ENCODE results near the gene MSI2.

Gene MSI2

GRCh38 chr17:57391076-57391825 lies 134.9 kb downstream of the MSI2 start:
- DNase-seq = no peak

GRCh38 chr17:57391857-57392471 lies 135.6 kb downstream of the MSI2 start:
- no peak for DNase-seq

DNA sequence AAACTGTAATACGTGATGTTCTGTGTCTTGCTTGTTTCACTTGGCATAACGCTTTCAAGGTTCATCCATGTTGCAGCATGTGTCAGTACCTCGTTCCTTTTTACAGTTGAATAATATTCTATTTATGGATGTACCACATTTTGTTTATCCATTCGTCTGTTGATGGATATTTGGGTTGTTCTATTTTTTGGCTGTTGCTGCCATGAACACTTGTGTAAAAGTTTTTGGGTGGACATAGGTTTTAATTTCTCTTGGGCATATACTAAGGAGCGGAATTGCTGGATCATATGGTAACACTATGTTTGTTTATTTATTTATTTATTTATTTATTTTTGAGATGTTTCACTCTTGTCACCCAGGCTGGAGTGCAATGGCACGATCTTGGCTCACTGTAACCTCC lies 137.0 kb downstream of the MSI2 start:
- no peak for DNase-seq

DNA sequence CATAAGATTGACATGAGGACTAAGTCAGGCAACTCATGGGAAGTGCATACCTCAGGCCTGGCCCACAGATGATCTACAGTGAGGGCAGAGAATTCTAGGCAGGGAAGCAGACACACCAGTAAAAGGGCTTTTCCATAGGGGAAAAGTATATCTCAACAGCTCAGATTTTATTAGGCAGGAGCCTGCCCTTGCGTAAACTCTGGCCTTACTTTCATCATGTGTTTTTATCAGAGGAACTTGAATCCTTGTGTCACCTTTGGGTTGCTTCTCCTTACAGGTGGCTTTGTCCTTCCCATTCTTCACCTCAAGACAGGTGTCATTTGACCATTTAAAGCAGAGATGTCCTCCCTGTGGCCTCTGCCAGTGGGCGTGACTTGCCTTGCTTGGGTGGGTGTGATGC lies 138.1 kb downstream of the MSI2 start:
- no peak for DNase-seq

- no peak for DNase-seq
Measured at GRCh38 chr17:57395721-57396321, 139.5 kb downstream of the MSI2 start.

DNA sequence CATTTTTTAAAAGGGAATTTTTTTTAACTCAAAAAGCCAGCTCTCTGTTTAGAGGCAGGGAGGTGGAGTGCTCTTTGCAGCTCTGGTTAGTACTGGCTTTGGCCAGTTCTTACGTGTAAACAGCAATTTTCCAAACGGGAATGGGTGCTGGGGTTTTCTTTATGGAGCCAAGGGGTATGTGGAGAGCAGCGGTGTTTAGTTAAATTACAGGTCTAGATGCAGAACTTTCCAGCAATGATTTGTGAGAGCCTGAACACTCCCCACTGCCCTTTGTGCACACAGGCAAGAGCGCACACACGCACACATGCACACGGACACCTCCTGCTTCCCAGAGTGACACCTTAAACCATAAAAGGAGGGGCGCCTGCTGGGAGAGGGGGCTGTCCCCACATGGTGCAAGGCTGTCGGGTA lies 140.2 kb downstream of the MSI2 start:
- DNase-seq = no peak

- DNase-seq = peak in 18 of 56 donors; percentile 15 to 59 (median 32)
Measured at GRCh38 chr17:57397402-57397801, 141.1 kb downstream of the MSI2 start.

GRCh38 chr17:57399690-57400089 lies 143.4 kb downstream of the MSI2 start:
- DNase-seq = no peak

GRCh38 chr17:57400648-57401047 lies 144.3 kb downstream of the MSI2 start:
- DNase-seq = no peak

DNA sequence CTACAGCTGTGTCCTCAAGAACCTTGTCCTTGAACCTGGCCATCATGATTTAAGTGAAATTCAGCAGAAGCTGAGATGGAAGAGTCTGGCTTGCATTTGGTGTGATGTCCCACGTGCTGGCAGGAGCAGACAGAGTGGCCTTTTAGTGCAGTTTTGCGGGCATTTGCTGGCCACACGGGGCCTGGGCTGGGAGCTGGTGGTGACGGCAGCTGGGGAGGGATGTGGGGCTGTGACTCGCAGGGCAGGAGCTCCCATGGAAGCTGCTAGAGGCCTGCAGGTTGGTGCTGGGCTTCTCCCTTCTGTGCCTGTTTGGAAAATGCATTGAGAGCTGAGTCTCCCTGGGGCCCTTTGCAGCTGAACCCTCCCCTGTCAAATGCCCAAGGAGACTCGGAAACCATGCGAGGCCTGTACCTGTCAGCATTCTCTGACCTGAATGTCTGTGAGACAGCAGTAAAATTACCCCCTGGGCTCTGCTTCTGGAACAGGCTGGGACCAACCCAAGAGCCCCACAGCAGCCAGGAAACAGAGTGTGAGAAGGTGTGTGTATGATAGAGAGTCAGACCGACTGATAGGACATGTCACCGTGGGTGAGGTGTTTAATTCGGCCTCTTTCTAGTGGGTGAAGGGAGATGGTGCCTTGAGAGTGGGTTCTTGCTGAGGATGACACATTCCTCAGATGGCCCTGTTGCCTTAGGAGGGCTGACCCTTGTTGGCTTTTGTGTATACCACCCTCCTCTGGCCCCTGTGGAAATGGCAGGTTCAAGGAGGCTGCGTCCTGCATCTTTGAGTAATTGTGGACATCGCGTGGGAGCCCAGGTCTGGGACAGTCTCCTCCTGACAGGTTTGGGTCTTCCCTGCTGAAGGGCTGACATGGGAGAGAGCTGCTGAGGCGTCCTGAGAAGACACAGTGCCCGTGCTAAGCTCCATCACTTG lies 145.5 kb downstream of the MSI2 start:
- DNase-seq = peak in 1 of 56 donors; percentile 5

DNA sequence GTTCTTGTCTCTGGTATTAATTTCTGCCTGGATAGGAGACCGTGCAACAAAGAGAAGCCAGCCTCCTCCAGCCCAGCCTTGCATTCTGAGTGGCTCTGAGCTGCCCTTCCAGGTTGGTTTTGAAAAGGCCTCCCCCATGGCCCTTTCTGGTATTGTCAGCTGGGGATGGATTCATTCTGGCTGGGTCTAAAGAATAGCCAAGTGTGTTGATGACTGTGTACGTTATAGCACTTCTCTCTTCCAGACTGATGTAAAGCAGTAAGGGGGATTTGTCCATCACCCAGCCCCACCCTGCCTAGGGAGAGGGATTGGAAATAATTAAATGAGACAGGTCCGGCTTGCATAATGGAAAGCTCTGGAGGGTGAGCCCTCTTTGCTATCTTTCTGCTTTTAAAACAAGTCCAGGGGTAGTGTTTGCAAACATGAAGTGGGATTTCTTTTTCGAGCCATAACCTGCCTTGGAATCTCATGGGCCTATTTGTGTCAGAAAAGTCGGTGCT lies 146.4 kb downstream of the MSI2 start:
- DNase-seq = no peak

- DNase-seq = peak in 34 of 56 donors; percentile 12 to 79 (median 38)
Measured at GRCh38 chr17:57403236-57403635, 146.9 kb downstream of the MSI2 start.

- DNase-seq = no peak
Measured at GRCh38 chr17:57404073-57404472, 147.8 kb downstream of the MSI2 start.

- DNase-seq = no peak
Measured at GRCh38 chr17:57404795-57405490, 148.6 kb downstream of the MSI2 start.

DNA sequence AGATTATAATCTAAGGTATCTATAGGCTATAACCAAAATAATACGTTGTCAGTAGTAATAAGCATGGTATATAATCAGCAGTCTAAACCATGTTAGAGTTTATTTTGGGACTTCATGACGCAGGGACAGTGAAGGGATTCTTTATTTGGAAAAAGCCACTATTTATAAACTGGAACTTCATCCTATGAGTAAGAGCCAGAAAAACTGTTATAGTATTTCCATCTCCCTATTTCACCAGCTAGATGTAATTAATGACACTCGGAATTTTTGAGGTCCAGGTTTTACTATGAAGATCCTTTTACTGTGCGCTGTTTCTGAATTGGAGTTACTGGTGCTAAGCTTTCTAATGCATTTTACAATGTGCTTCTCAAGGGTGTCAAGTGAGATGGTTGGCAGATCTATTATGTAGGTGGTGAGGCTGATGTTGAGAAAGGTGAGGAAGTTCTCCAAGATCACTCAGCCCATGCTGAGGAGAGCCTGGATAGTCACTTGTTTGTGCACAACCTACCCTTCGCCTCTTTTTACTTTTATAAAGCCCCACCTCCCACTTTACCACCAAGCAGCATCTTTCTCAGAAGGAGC lies 149.3 kb downstream of the MSI2 start:
- no peak for DNase-seq

DNA sequence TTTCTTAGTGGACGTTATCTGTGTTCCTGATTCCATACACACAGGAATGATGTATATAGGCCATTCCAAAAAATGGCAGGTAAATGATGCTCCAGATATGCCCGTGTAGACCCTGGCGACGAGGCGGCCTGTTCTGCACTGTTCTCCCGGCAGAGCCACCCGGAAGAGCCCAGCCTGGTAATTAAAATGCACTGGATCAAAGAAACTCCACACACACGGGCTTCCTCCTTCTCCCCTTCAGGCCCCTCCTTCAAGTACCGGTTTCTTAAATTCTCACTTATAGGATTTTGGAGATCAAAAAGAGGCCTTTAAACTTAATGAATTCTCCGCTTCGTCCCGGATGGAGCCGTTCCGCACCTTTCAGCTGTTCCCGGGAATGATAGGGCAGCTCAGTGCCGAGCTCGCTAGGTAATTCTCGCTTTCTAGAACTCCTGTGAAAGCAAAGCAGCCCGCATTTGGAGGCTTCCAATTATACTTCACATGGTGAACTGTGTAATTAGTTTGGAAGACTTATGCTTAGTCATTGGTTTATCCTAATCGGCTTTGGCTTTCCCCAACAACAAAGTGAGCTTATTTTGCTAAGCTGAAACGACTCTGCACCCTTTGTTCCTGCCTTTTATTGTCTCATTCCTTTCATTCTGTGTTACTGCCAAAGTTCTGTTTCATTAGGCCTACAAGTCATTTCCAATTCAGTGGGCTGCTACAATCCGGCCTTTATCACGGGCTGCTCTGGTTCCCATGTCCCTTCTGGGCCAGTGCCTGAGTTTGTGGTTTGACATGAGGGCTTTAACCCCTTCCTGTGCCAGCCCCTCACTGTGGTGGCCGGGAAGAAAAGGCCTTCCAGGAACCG lies 150.0 kb downstream of the MSI2 start:
- DNase-seq = peak in 47 of 56 donors; percentile 8 to 85 (median 60)

- no peak for DNase-seq
Measured at GRCh38 chr17:57406981-57407286, 150.6 kb downstream of the MSI2 start.

- DNase-seq = peak in 3 of 56 donors; percentile 14 to 22 (median 16)
Measured at GRCh38 chr17:57407287-57408070, 151.2 kb downstream of the MSI2 start.

Measured in amygdala (tissue), 56 donors.